Endothelial cell of umbilical vein (primary cell): ENCODE data around the gene ADARB2. TPM values are rescaled to one million over a fixed set of nuclear protein-coding genes. Genes with fewer than 3 reads are reported as not detected.

ENCODE experiments used
- BruUV-seq: library from RNA; stranded (reverse); fragments of 400-500 nt; replicated peaks from 2 replicates; lab custom pipeline; 2021; lab: Mats Ljungman, UMichigan
- CTCF ChIA-PET: fragments of 300-600, 350-600 bp; sonication (Branson Sonifier 250); formaldehyde crosslinking; loops from one replicate; lab custom pipeline; 2021; ENCODE audit warnings: antibody characterized with exemption, inconsistent platforms; lab: Charles Lee
- POLR2A ChIA-PET: fragments of 300-600, 350-600 bp; sonication (Branson Sonifier 250); formaldehyde crosslinking; loops from one replicate; lab custom pipeline; 2021; ENCODE audit warnings: antibody characterized with exemption, inconsistent platforms; lab: Charles Lee
- DNase-seq: peaks from one replicate; pipeline ENCODE4 v3.0.0-alpha.2; 2011; ENCODE audit warnings: low read depth, low spot score
- FAIRE-seq: peaks from 2 replicates; lab custom pipeline; 2011; peaks lifted over from hg19 to GRCh38; lab: Jason Lieb, UNC
- H2AFZ ChIP-seq: 2 replicates; pipeline ENCODE4 v1.6.0; 2012; ENCODE audit warnings: low read depth, low read length, control low read depth, inconsistent platforms
- H3K27ac ChIP-seq: 2 replicates; pipeline ENCODE4 v1.5.1; 2011; ENCODE audit warnings: low read depth, mild to moderate bottlenecking, control low read depth, low read length, moderate library complexity; ENCODE audit not compliant: insufficient read depth
- H3K27me3 ChIP-seq, 2 experiments: 2 replicates each; pipeline versions ENCODE4 v1.6.0 to v1.6.1; 2011; ENCODE audit warnings: low read length in 2 of 2, mixed read lengths in 1 of 2; ENCODE audit not compliant: control insufficient read depth in 2 of 2, insufficient read depth in 2 of 2
- H3K36me3 ChIP-seq, 2 experiments: 2 replicates in 1 of 2; 3 replicates in 1 of 2; pipeline ENCODE4 v1.5.1; 2011; ENCODE audit warnings: low read length in 2 of 2, mild to moderate bottlenecking in 1 of 2, moderate library complexity in 1 of 2; ENCODE audit not compliant: control insufficient read depth in 2 of 2, insufficient read depth in 2 of 2; ENCODE audit errors: extremely low read depth in 1 of 2
- H3K4me1 ChIP-seq: 3 replicates; pipeline ENCODE4 v1.5.1; 2011; ENCODE audit warnings: mild to moderate bottlenecking, low read length; ENCODE audit not compliant: control insufficient read depth, insufficient read depth; ENCODE audit errors: extremely low read depth
- H3K4me2 ChIP-seq: 2 replicates; pipeline ENCODE4 v1.6.1; 2011; ENCODE audit warnings: low read length, control low read depth, mixed read lengths; ENCODE audit not compliant: insufficient read depth
- H3K4me3 ChIP-seq, 3 experiments: fragments of 200-600 bp in 1 of 3; sonication (generic), shearing (Covaris generic) in 1 of 3; replicated peaks in 1 of 3; 2 replicates each; pipeline ENCODE4 v1.5.1; 2011 to 2016; ENCODE audit warnings: control low read depth in 3 of 3, low read length in 3 of 3, mild to moderate bottlenecking in 2 of 3, inconsistent platforms in 1 of 3, low read depth in 1 of 3, moderate library complexity in 1 of 3; ENCODE audit not compliant: insufficient read depth in 1 of 3
- H3K79me2 ChIP-seq: 2 replicates; pipeline ENCODE4 v1.6.0; 2012; ENCODE audit warnings: low read length, inconsistent platforms; ENCODE audit not compliant: control insufficient read depth, insufficient read depth
- H3K9ac ChIP-seq: replicated peaks from 2 replicates; pipeline ENCODE3; 2011; ENCODE audit warnings: low read length, control low read depth; ENCODE audit not compliant: insufficient read depth; ENCODE audit errors: extremely low read depth
- H3K9me1 ChIP-seq: replicated peaks from 3 replicates; pipeline ENCODE4 v1.6.0; 2011; ENCODE audit warnings: mild to moderate bottlenecking, low read length; ENCODE audit not compliant: control insufficient read depth, insufficient read depth; ENCODE audit errors: extremely low read depth
- H3K9me3 ChIP-seq: replicated peaks from 2 replicates; pipeline ENCODE4 v1.5.1; 2012; ENCODE audit warnings: low read length, inconsistent platforms; ENCODE audit not compliant: control insufficient read depth, insufficient read depth
- H4K20me1 ChIP-seq: replicated peaks from 2 replicates; pipeline ENCODE3; 2011; ENCODE audit warnings: mild to moderate bottlenecking, low read length; ENCODE audit not compliant: control insufficient read depth, insufficient read depth; ENCODE audit errors: extremely low read depth
- EZH2 ChIP-seq: IDR thresholded peaks from 2 replicates; pipeline ENCODE4 v1.6.1; 2012; ENCODE audit warnings: borderline replicate concordance, low read depth, mild to moderate bottlenecking, moderate library complexity, low read length, inconsistent platforms; ENCODE audit not compliant: severe bottlenecking
- FOS ChIP-seq: IDR thresholded peaks from 2 replicates; pipeline ENCODE4 v1.6.1; 2011; ENCODE audit warnings: mild to moderate bottlenecking, low read length, moderate library complexity, borderline replicate concordance; ENCODE audit not compliant: insufficient read depth
- GATA2 ChIP-seq: IDR thresholded peaks from 2 replicates; pipeline ENCODE4 v1.7.0; 2011; ENCODE audit warnings: low read depth, mild to moderate bottlenecking, moderate library complexity, mixed read lengths, low read length; ENCODE audit not compliant: insufficient read length, insufficient read depth
- JUN ChIP-seq: IDR thresholded peaks from 2 replicates; pipeline ENCODE4 v1.6.1; 2011; ENCODE audit warnings: borderline replicate concordance, low read depth; ENCODE audit not compliant: insufficient read length, insufficient read depth
- MAX ChIP-seq: IDR thresholded peaks from 2 replicates; pipeline ENCODE4 v1.6.1; 2011; ENCODE audit not compliant: insufficient read depth, insufficient read length
- MYC ChIP-seq: IDR thresholded peaks from one replicate; pipeline ENCODE4 v1.6.1; 2011; ENCODE audit warnings: mild to moderate bottlenecking, low read depth, low read length
- POLR2A ChIP-seq: IDR thresholded peaks from 2 replicates; pipeline ENCODE4 v1.6.1; 2012; ENCODE audit warnings: low read depth, mild to moderate bottlenecking, control low read depth, low read length
- POLR2AphosphoS5 ChIP-seq: IDR thresholded peaks from 2 replicates; pipeline ENCODE4 v1.6.1; 2012; ENCODE audit warnings: low read depth, mild to moderate bottlenecking, control low read depth, low read length, moderate library complexity; ENCODE audit not compliant: insufficient read depth
- dilution Hi-C: fragments of 300-500 bp; cut with MboI; formaldehyde crosslinking; loops from one replicate; pipeline ENCODE4 v1.15.0; 2019; ENCODE audit warnings: low sequenced_read_pairs; ENCODE audit not compliant: extremely low pct_ligation_motif_present
- intact Hi-C: fragments of 100-400 bp; cut with micrococcal nuclease; formaldehyde crosslinking; loops from one replicate; pipeline ENCODE4 v1.10.0; 2022
- polyA plus RNA-seq, 4 experiments: library from polyadenylated mRNA; depleted of rRNA in 3 of 4; stranded (reverse) in 3 of 4; unstranded in 1 of 4; fragments of >200 nt; gene quantifications; 2 replicates each; pipeline versions ENCODE4 v1.2.1 to v1.2.3, GENCODE V29; 2011 to 2012; ENCODE audit warnings: missing spikeins in 1 of 4
- total RNA-seq: library from RNA; stranded (reverse); gene quantifications from 2 replicates; pipeline ENCODE4 v1.2.3, GENCODE V29; 2021
- TF ChIP-seq, protein P1 (sequence below), 2 donors: IDR thresholded peaks; 1 replicate in 1 of 2; 2 replicates in 1 of 2; pipeline ENCODE4 v1.5.1; 2011; ENCODE audit warnings: low read length in 2 of 2, mild to moderate bottlenecking in 2 of 2, moderate library complexity in 2 of 2, control low read depth in 1 of 2, inconsistent platforms in 1 of 2, low read depth in 1 of 2; ENCODE audit not compliant: insufficient read depth in 1 of 2; ENCODE audit errors: extremely low read depth in 1 of 2

The ADARB2 gene
- total and polyA plus RNA-seq, 2 donors (not counting 3 experiments of a cell fraction or from before 2014, with no cell fraction given), result not detected

DNA sequence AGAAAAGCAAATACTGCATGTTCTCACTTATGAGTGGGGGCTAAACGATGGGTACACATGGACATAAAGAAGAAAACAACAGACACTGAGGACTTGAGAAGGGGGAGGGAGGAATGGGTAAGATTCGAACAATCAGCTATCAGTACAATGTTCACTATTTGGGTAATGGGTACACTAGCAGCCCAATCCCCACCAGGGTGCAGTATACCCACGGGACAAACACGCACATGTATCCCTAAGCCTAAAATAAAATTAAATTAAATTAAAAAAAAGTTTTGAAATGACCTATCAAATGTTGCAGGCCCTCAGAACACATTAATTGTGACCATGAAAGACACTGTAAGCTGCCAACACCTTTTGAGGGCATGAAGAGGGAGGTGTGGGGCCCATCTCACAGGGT is 365.1 kb downstream of the ADARB2 start:
- no peak overlapping the region for H3K4me2 ChIP-seq
- DNase-seq (no peak), FAIRE-seq (no peak)
- no peaks in the 10 kb centered on the region for H3K27me3 ChIP-seq
- no peaks in the 10 kb centered on the region for H4K20me1 ChIP-seq
- H2AFZ ChIP-seq, result no peak overlapping the region
- BruUV-seq, result no TSS peak
- H3K4me3 ChIP-seq, result no peak overlapping the region
- ChIA-PET CTCF (no interaction called here), POLR2A (no interaction called here)
- no peak overlapping the region for H3K9ac ChIP-seq
- peaks cover 2% of the 10 kb centered on the region for H3K9me3 ChIP-seq
- H3K9me1 ChIP-seq, result no peaks in the 10 kb centered on the region
- dilution Hi-C loops, result no loop called here
- TF ChIP-seq MYC (no peak), MAX (no peak), FOS (no peak), POLR2A (no peak), EZH2 (no peak), GATA2 (no peak), JUN (no peak), POLR2AphosphoS5 (no peak)
- TF ChIP-seq, protein P1, sequence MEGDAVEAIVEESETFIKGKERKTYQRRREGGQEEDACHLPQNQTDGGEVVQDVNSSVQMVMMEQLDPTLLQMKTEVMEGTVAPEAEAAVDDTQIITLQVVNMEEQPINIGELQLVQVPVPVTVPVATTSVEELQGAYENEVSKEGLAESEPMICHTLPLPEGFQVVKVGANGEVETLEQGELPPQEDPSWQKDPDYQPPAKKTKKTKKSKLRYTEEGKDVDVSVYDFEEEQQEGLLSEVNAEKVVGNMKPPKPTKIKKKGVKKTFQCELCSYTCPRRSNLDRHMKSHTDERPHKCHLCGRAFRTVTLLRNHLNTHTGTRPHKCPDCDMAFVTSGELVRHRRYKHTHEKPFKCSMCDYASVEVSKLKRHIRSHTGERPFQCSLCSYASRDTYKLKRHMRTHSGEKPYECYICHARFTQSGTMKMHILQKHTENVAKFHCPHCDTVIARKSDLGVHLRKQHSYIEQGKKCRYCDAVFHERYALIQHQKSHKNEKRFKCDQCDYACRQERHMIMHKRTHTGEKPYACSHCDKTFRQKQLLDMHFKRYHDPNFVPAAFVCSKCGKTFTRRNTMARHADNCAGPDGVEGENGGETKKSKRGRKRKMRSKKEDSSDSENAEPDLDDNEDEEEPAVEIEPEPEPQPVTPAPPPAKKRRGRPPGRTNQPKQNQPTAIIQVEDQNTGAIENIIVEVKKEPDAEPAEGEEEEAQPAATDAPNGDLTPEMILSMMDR (IDR thresholded peaks at IDR 0.05; ENCODE audit: extremely low read depth in 1 of 2, insufficient read depth in 1 of 2, low read depth in 1 of 2, low read length in 2 of 2), result no peak
- intact Hi-C loops, result no loop called here
- no peak overlapping the region for H3K27ac ChIP-seq
- H3K36me3 ChIP-seq, result no peaks in the 10 kb centered on the region
- H3K4me1 ChIP-seq, result no peaks in the 10 kb centered on the region
- no peaks in the 10 kb centered on the region for H3K79me2 ChIP-seq
